ENCODE data around the gene ZMIZ2.

DNA sequence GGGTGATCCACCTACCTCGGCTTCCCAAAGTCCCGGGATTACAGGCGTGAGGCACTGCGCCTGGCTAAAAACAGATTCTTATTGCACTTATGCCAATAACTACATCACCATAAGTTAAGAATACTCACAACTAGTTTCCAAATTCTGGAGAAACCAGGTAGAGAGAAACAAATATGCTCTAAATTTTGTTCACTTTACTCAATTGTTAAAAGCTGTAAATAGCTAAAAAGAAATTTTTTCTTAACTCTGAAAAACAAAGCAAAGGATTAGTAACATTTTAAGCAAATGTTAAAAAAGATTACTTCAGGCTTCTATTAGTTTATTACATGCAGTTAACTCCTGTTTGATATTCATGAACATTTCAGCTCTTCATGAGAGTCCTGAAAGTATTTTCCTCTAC lies 28.3 kb upstream of the ZMIZ2 start:
- TF ChIP-seq, protein P1, sequence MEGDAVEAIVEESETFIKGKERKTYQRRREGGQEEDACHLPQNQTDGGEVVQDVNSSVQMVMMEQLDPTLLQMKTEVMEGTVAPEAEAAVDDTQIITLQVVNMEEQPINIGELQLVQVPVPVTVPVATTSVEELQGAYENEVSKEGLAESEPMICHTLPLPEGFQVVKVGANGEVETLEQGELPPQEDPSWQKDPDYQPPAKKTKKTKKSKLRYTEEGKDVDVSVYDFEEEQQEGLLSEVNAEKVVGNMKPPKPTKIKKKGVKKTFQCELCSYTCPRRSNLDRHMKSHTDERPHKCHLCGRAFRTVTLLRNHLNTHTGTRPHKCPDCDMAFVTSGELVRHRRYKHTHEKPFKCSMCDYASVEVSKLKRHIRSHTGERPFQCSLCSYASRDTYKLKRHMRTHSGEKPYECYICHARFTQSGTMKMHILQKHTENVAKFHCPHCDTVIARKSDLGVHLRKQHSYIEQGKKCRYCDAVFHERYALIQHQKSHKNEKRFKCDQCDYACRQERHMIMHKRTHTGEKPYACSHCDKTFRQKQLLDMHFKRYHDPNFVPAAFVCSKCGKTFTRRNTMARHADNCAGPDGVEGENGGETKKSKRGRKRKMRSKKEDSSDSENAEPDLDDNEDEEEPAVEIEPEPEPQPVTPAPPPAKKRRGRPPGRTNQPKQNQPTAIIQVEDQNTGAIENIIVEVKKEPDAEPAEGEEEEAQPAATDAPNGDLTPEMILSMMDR (optimal IDR thresholded peaks at IDR 0.05 in 1 of 3, IDR thresholded peaks at IDR 0.05 in 1 of 3, conservative IDR thresholded peaks at IDR 0.05 in 1 of 3; ENCODE audit: extremely low read depth in 1 of 3, insufficient read depth in 2 of 3, low read length in 3 of 3): no peak
- TF ChIP-seq EZH2 (IDR thresholded peaks at IDR 0.05; ENCODE audit: low read length): no peak

All from keratinocyte (primary cell).